ENCODE results near the gene GAB1.

The GAB1 gene

DNA sequence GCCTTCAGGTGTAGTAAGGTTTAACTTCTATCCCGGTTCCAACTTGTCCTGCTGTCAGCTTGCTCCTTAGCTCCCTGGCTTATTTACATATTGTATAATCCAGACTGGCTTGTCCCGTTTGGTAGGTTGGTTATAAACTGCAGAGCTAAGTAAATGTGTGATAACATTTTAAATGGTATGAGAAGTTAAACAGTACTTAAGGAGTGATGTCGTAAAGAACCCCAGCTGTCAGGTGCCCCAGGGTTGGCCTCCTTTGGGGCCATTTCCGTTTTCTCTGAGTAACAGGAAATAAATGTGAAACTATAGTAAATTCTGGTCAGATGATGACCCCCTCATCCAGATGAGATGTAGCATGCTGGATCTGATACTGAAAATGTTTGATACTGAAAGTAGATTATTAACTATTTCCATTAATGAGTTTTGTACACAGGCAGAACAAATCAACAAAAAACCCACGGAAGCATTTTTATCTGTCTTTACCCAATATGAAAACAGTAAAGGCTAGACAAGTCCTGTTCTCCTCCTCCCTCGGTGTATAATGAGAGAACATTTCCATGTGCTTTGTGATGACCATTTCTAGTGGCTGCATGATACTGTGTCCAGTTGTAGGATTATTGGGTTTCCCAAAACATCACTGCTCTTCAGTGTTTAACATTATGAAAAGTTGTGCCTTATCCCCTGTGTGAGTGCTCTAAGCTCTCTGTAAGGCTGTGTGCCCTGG lies 22.4 kb downstream of the GAB1 start:
- no peak for DNase-seq (ENCODE audit: low spot score)

DNA sequence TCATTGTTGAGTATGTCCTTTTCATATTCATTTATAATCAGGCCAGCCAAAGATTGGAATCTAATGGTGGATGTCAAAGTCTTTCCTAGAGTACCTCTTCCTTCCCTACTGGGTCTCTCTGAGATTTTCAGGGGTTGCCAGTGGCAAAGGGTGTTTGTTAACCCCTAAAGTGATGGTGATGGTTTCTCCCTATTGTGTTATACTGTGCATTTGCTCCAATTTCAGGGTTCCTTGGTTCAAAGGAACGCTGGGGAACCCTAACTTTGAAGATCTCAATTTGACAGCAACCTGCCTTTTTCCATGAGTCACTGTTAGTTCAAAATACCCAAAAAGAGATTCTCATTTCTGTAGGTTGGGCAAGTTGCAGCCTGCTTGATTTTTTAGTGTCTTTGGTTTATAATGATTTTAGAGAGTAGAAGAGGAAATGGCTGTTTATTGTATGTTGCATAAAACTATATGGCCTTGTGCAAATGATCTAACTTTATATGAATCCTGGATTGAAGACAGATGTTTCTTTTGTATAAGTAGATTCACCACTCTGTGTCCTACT lies 23.0 kb downstream of the GAB1 start:
- DNase-seq (ENCODE audit: low spot score): no peak

DNA sequence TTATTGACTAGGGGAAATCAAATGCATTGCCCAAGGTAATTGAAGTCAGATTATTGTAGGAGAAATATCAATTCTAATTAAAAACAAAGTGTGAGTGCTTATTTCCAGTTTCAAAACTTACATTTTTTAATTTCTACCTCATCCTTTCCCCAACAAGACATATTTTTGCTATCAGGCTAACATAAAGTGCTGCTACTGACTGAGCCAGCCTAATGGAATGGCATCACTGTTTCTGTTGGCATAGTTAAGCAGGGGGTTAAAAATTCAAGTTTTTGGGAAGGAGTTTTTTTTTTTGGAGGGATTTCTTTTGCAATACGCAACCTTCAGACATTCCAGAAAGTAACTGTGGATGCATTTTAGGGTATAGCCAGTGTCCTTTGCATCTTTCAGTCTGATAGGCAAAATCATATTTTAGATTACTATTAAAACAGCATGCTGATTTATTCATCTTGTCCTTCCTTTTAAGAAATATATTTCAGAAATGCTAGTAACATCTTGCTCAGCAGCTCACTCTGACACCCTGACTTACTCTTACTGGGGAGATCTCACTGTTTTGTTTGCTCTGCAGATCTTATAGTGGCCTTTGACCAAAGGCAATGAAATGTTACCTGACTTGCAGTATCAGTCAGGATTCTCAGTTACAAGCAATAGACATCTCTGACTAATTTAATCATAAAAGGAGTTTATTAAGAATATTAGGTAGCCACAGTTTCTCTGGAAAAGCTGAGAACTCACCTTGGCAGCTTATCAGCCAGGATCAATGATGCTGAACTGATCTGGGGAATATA lies 24.4 kb downstream of the GAB1 start:
- no peak for DNase-seq (ENCODE audit: low spot score)

DNA sequence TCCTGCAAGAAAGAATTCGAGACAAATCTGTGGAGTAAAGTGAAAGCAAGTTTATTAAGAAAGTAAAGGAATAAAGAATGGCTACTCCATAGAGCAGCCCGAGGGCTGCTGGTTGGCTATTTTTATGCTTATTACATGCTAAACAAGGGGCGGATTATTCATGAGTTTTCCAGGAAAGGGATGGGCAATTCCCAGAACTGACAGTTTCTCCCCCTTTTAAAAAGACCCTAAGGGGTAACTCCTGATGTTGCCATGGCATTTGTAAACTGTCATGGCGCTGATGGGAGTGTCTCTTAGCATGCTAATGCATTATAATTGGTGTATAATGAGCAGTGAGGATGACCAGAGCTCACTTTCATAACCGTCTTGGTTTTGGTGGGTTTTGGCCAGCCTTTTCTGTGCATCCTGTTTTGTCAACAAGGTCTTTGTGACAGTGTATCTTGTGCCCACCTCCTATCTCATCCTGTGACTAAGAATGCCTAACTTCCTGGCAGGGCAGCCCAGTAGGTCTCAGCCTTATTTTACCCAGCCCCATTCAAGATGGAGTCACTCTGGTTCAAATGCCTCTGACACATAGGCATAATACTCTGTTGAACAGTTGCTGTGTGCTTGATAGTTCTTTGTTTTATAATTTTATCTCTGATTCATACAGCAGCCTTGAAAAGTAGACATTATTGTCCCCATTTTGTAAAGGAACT lies 25.8 kb downstream of the GAB1 start:
- DNase-seq (ENCODE audit: low spot score): no peak

DNA sequence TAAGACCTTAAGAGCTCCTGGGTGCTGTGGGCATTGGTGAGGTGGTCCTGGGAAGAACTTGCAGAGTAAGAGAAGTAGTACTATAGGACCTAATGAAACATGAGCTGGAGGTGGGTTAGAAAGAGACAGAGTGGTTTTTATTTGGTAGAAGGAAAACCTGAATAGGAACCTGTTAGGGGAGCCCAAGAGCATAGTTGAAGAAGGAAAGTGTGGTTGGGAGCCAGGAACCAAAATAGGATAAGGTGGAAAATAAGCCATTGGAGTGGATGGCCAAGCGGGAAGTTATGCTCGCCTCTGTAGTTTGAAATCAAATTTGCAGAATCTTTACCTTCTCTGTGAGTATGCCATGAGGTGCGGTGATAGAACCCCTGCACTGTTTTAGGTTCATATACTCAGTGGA lies 26.7 kb downstream of the GAB1 start:
- no peak for DNase-seq (ENCODE audit: low spot score)

DNA sequence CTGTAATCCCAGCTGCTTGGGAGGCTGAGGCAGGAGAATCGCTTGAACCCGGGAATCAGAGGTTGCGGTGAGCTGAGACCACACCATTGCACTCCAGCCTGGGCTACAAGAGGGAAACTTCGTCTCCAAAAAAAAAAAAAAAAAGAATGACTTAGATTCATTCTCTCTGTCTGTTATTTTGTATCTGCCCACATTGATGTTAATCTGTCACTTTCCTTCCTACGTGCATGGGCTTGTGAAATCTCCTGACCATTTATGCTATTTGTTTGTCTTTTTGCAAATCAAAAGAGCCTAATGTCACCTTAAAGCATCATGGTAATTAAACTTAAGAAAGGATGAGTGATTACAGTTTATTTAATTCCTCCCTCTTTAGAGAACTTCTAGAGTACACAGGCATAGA lies 27.4 kb downstream of the GAB1 start:
- no peak for DNase-seq (ENCODE audit: low spot score)

DNA sequence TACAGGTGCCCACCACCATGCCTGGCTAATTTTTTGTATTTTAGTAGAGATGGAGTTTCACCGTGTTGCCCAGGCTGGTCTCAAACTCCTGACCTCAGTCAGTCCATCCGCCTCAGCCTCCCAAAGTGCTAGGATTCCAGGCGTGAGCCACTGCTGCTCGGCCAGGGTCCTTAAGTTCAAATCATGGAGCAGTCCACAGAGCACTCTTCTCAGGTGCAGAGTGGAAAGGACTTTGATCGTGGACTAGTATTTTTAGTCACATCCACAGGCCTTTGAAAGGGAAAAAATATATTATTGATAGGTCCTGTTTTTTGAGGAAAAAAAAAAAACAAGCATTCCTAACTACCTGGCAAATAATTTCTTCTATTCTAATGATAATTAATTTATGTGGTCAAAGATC lies 31.2 kb downstream of the GAB1 start:
- DNase-seq (ENCODE audit: low spot score): no peak

DNA sequence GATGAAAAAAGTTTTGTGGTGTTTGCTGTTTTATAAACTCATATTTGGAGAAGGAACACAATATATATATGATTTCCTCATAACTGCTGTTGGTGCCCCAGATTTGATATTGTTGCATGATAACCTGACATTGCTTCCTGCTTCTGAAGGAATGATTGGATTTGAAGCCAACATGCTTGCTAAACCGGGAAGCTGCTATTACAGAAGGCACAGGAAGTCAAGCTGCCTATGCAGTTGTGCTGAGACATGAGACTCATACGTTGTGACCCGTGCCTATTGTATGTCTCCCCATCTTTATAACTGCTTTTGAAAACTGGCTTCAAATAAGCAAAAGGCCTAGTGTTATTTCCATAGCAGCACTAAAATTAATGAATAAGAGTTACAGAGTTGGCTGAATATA lies 32.9 kb downstream of the GAB1 start:
- DNase-seq (ENCODE audit: low spot score): no peak

DNA sequence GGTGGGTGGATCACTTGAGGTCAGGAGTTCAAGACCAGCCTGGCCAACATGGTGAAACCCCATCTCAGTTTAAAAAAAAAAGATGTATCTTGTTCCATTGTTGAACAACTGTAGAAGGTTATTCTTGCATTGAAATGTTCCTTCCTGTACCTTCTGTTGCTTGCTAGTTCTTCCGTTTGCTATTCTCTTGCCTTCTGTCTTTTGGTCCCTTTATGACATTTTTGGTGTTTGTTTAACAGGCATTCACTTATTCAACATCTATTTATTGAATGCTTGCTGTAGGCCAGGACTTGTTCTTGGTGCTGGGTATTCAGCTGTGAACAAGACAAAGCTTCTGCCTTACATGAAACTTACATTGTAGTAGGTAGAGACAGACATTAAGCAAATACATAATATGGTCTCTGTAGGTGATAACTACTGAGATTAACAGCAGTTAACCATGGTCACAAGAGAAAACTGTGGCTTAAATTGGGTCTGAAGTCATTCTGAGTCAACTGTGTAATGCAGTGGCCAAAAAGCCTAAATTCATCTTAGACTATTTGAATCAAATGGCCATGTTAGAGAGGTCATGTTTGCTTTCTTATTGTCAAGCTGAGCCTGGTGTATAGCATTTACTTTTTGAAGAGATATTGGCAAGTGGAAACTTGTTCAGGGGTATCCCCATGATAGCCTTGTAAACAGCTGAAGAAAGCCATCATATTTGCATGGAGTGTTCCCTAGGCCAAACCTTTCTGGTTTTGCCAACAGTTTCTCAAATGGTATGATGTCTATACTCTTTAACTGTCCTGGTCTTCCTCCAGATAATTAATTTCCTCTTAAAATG lies 35.6 kb downstream of the GAB1 start:
- no peak for DNase-seq (ENCODE audit: low spot score)

DNA sequence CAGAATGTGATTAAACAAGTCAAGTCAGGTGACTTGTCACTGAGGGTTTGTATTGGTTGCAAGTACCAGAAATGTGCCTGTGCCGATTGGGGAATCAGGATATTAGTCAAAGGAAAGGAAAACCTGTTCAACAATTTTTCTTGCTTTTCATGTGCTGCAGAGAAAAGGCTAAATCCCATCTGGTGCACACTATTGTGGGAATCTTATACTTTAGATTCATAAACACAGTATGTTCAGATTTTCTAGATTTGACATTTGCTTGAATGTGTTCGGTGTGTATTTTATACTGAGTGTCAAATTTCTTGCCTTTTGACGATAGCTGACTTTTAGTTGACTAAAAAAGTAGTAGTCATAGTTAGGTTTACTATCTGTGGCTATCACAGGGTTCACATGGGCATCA lies 37.6 kb downstream of the GAB1 start:
- no peak for DNase-seq (ENCODE audit: low spot score)

DNA sequence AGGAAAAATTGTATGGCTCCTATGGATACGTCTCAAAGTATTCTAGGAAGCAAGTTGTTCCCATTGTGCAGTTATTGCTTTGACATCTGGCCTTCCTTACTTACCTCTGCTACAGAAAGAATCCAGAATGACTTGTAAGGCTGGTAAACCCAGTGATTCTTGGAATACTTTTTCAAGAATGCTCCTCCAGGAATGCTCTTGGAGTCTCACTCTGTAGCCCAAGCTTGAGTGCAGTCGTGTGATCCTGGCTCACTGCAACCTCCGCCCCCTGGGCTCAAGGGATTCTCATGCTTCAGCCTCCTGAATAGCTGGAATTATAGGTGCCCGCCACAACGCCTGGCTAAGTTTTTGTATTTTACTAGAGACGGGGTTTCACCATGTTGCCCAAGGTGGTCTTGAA lies 38.1 kb downstream of the GAB1 start:
- no peak for DNase-seq (ENCODE audit: low spot score)

DNA sequence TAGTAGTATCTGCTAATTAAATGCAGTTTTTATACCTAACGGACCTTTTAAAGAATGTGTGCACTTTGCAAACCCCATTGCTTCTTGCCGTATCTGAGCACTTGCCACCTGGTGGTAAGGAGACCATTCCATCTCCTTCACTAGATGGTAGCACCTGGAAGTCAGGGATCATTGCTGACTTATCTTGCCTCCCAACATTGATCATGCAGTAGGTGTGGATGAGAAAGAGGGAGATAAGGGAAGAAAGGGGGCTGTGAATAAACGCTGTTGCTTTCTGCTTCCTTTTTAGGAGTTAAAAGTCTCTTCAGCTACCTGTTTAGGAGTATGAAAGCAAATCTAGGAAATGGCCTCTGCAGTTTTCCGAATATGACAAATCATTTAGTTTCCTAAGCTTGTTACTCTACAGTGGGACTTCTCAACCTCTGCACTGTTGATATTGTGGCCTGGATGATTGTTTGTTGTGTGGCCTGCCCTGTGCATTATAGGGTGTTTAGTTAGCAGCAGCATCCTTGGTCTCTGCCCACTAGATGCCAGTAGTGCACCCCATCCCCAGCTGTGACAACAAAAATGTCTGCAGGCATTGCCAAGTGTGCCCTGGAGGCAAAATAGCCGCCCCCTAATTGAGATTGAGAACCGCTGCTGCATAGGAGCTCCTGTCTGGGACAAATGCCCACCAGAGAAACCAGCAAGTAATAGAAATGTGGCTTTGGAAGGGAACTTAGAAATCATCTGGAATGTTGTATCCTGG lies 38.8 kb downstream of the GAB1 start:
- DNase-seq (ENCODE audit: low spot score): peak; percentile 86

DNA sequence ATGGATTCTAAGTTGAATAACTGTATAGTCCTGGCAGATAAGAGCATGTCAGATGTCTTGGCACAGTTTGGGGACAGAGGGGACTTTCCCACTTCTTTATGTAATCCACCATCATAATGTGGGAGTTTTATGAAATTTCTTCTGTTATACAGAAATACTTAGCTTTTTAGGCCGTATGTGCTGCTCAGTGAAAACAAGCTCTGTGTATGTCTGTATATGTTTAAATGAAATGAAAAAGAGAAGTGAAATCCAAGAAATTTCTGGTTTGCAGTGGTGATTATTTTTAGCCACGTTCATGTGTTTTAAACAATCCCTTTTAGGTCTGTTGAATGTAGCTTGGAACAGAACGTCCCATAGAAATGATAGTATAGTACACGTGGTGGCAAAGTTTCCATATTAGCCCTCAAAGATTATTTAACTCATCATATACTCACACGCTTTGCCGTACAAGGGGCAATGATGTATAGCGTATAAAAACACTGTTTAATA lies 41.0 kb downstream of the GAB1 start:
- no peak for DNase-seq (ENCODE audit: low spot score)

DNA sequence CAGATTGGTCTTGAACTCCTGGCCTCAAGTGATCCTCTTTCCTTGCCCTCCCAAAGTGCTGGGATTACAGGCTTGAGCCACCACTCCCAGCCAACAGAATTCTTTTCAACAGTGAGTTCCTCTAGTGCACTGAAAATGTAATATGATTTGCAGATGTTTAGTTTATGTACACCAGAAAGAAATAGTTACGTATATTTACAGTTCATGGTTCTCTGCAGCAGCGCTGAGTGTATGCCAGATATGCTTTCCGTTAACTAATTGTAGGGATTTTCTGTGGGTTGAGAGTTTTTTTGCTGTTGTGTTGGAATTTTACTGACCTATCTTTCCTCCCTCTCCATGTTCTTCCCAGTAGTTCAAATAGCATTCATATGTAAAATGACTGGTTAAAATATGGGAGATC lies 44.0 kb downstream of the GAB1 start:
- no peak for DNase-seq (ENCODE audit: low spot score)

DNA sequence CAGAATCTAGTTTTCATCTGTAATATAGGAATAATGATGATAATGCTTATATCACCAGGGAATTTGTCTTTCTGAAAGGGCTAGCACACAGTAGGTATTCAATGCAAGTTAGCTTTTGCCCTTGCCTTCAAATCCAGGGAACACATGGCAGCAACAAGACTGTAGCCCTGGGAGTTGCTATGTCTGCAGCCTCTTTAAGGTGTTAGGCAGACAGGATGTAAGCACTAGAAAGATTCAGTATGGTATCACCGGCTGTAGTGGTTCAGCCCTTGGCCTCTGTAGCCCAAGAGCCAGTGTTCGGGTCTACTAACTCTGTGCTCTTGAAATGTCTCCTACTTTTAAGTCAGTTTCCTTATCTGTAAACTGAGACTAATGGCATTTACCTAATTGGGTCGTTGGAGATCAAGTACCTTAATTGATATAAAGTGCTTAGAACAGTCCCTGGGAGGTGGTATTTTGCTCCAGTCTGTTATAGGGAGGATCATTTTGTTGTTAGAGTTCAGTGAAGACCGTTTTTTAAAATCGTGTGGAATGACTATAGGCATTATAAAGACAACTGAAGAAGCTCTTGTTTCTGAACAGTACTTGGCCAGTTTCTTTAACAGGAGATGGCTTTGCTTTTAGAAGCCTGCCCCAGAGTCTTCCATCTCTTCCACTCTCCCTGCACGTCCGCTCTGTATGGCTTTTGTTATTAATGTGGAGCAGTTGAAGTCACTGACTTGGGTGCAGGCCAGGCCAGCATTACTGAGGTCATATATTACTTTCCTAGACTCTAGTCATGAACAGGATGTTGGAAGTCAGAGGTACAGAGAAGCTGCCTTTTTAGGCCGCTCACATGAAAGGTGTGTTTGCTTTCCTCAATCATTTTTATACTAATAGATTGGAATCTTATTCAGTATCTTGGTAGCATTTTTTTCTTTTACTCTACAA lies 44.8 kb downstream of the GAB1 start:
- peak; percentile 83 for DNase-seq (ENCODE audit: low spot score)

DNA sequence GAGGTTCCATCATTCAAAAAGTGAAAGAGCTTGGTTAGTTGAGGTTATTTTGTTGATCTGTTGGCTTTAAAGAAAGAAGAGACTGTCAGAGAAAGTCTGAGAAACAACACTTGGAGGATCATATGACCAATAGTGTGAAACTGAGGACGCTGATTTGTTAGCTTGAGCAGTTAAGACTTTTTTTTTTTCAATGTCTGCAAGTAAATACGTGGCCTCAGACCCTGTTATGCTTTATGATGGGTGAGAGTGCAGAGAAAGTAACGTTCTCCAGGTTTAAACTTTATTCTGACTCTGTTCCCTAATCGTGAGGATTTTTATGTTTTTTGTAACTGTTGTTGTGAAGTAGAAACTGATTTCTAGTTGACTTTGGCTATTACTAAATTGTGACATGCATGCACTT lies 45.9 kb downstream of the GAB1 start:
- DNase-seq (ENCODE audit: low spot score): peak; percentile 71

DNA sequence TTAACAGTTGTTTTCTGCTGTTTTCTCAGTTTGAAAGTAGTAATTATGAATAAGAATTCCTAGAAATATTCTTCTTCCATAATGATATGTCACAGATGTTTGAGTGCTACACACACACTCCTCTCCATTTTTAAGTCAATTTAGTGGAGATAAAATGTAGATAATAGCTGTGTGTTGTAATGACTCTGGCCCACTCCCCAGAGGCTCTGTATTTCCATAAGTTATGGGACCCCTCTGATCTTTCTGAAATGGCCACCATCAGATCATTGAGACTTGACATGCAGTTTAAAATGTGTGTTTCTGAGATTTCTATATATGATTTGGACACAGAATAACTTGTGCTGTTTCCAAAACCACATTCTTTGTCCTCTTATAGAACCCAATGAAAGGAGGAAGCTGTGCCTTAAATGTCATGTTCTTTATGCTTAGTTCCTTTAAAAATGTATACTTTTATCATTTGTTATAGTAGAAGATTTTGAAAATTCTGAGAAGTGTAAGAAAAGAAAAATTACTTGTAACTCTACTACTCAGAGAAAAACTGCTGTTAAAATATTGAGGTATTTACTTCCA lies 46.4 kb downstream of the GAB1 start:
- DNase-seq (ENCODE audit: low spot score): no peak

DNA sequence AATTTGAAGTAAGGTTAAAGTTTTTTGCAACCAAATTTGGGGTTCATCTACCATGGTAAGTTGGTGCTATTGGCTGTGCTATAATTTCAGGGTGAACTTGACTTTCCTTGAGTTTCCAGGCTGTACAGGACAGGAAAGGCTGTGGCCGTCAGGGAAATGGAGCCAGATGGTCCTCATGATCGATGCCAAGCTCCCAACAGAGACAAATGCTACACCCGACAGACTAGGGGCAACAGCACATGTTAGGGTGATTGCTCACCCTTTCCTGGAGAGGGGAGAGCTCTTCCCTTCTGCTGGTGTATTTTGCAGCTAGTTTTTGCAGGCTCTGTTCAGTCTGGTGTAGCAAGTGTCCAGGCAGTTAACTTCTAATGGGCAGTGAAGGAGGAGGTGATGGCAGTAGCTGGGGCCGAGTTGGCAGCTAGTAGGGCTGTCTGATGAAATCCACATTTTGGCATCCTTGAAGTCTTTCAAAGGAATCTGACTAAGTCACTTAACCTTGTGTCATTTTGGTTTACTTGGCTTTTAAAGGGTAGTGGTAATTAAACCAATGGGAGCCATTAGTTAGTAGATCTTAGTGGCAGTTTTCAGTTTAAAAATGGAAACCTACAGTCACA lies 47.8 kb downstream of the GAB1 start:
- no peak for DNase-seq (ENCODE audit: low spot score)

DNA sequence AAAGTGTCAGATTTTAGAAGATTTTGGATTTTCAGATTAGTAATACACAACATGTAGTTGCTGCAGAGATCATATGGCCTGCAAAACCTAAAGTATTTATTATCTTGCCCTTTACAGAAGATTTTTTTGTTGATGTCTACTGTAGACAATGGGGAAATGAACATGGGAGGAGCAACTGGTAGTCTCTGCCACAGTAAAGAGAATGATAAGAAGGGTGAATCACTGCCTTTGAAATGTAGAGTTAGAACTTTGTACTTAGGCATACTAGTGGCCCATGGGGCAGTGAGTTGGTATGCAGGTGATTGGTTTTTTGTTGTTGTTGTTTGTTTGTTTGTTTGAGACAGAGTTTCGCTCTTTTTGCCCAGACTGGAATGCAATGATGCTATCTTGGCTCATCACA lies 50.1 kb downstream of the GAB1 start:
- DNase-seq (ENCODE audit: low spot score): no peak

Measured in putamen (tissue), 1 donor.